ENCODE data around the gene NTN3.

Gene NTN3

GRCh38 chr16:2497116-2497630 lies 26.1 kb downstream of the NTN3 start:
- no peak for DNase-seq (ENCODE audit: low spot score)

GRCh38 chr16:2497695-2498484 lies 26.8 kb downstream of the NTN3 start:
- DNase-seq (ENCODE audit: low spot score): no peak

GRCh38 chr16:2498531-2499253 lies 27.6 kb downstream of the NTN3 start:
- DNase-seq (ENCODE audit: low spot score): no peak

GRCh38 chr16:2499454-2499853 lies 28.4 kb downstream of the NTN3 start:
- no peak for DNase-seq (ENCODE audit: low spot score)

GRCh38 chr16:2499890-2500429 lies 28.9 kb downstream of the NTN3 start:
- no peak for DNase-seq (ENCODE audit: low spot score)

GRCh38 chr16:2500430-2500917 lies 29.4 kb downstream of the NTN3 start:
- DNase-seq (ENCODE audit: low spot score): no peak

GRCh38 chr16:2500918-2501750 lies 30.0 kb downstream of the NTN3 start:
- peak; percentile 75 for DNase-seq (ENCODE audit: low spot score)

GRCh38 chr16:2501946-2502895 lies 31.1 kb downstream of the NTN3 start:
- no peak for DNase-seq (ENCODE audit: low spot score)

- no peak for DNase-seq (ENCODE audit: low spot score)
These were observed 34.6 kb downstream of the NTN3 start for GRCh38 chr16:2505695-2506094.

GRCh38 chr16:2507052-2507659 lies 36.1 kb downstream of the NTN3 start:
- DNase-seq (ENCODE audit: low spot score): no peak

- no peak for DNase-seq (ENCODE audit: low spot score)
These were observed 36.6 kb downstream of the NTN3 start for GRCh38 chr16:2507665-2508064.

- no peak for DNase-seq (ENCODE audit: low spot score)
These were observed 37.8 kb downstream of the NTN3 start for GRCh38 chr16:2508722-2509400.

- DNase-seq (ENCODE audit: low spot score): no peak
These were observed 40.2 kb downstream of the NTN3 start for GRCh38 chr16:2511128-2511800.

- no peak for DNase-seq (ENCODE audit: low spot score)
These were observed 41.1 kb downstream of the NTN3 start for GRCh38 chr16:2511996-2512734.

- DNase-seq (ENCODE audit: low spot score): no peak
These were observed 41.8 kb downstream of the NTN3 start for GRCh38 chr16:2512735-2513404.

- peak; percentile 92 for DNase-seq (ENCODE audit: low spot score)
These were observed 42.6 kb downstream of the NTN3 start, which contains the start of gene ATP6V0C for GRCh38 chr16:2513405-2514332. TSS of gene ATP6V0C (plus strand) at chr16:2513952. CDS start at chr16:2514104, 152 bp downstream.
